Mesendoderm (in vitro differentiated cells): Measurements from ENCODE around the gene KCNC4.

ENCODE experiments used
- DNase-seq: peaks from one replicate; pipeline ENCODE4 v3.0.0; 2013
- H2AK5ac ChIP-seq: 2 replicates; pipeline ENCODE4 v1.6.1; 2013; ENCODE audit warnings: low read length, inconsistent platforms
- H2BK120ac ChIP-seq: 2 replicates; pipeline ENCODE4 v1.6.1; 2013; ENCODE audit warnings: low read depth, mild to moderate bottlenecking, low read length, moderate library complexity, mixed read lengths
- H2BK15ac ChIP-seq: replicated peaks from 2 replicates; pipeline ENCODE4 v1.6.1; 2013; ENCODE audit warnings: low read depth, mild to moderate bottlenecking, moderate library complexity
- H2BK5ac ChIP-seq: 2 replicates; pipeline ENCODE4 v1.6.1; 2013; ENCODE audit warnings: low read length, inconsistent platforms
- H3K18ac ChIP-seq: 2 replicates; pipeline ENCODE4 v1.6.1; 2013; ENCODE audit warnings: mild to moderate bottlenecking, low read length, mixed read lengths
- H3K23ac ChIP-seq: one replicate; pipeline ENCODE4 v1.6.1; 2013; ENCODE audit warnings: low read length
- H3K27ac ChIP-seq: 2 replicates; pipeline ENCODE4 v1.5.1; 2013; ENCODE audit warnings: low read depth, mild to moderate bottlenecking, inconsistent platforms, low read length, moderate library complexity
- H3K27me3 ChIP-seq: 2 replicates; pipeline ENCODE4 v1.6.1; 2013; ENCODE audit warnings: low read length, control low read depth, mild to moderate bottlenecking, inconsistent platforms; ENCODE audit not compliant: insufficient read depth, poor library complexity
- H3K36me3 ChIP-seq: 2 replicates; pipeline ENCODE4 v1.6.1; 2013; ENCODE audit warnings: low read length, inconsistent platforms; ENCODE audit not compliant: control insufficient read depth, insufficient read depth
- H3K4ac ChIP-seq: one replicate; pipeline ENCODE4 v1.6.1; 2013; ENCODE audit warnings: low read depth, mild to moderate bottlenecking, low read length, moderate library complexity
- H3K4me1 ChIP-seq: 2 replicates; pipeline ENCODE4 v1.6.1; 2013; ENCODE audit warnings: low read depth, low read length, inconsistent platforms; ENCODE audit not compliant: control insufficient read depth
- H3K4me2 ChIP-seq: 2 replicates; pipeline ENCODE4 v1.6.1; 2013; ENCODE audit warnings: low read length
- H3K4me3 ChIP-seq: 2 replicates; pipeline ENCODE4 v1.5.1; 2013; ENCODE audit warnings: mild to moderate bottlenecking, low read length
- H3K56ac ChIP-seq: one replicate; pipeline ENCODE4 v1.6.1; 2013; ENCODE audit warnings: low read length
- H3K79me1 ChIP-seq: 2 replicates; pipeline ENCODE4 v1.6.1; 2013; ENCODE audit warnings: low read length, inconsistent platforms
- H3K79me2 ChIP-seq: 2 replicates; pipeline ENCODE4 v1.6.1; 2013; ENCODE audit warnings: mild to moderate bottlenecking, low read length; ENCODE audit not compliant: control insufficient read depth, insufficient read depth
- H3K9ac ChIP-seq: 2 replicates; pipeline ENCODE4 v1.6.1; 2013; ENCODE audit warnings: low read length, inconsistent platforms
- H4K5ac ChIP-seq: one replicate; pipeline ENCODE4 v1.6.1; 2013; ENCODE audit warnings: low read length
- H4K8ac ChIP-seq: one replicate; pipeline ENCODE4 v1.6.1; 2013; ENCODE audit warnings: low read depth, mild to moderate bottlenecking, control low read depth, low read length, moderate library complexity
- WGBS: extraction: QIAGEN DNeasy Blood & Tissue Kit; methylation state at CpG from one replicate; pipeline ENCODE4 v1.1.7; 2013; ENCODE audit warnings: low lambda C conversion rate, missing lambda C conversion rate; ENCODE audit not compliant: insufficient coverage; ENCODE audit errors: extremely low coverage; 5-methylcytosine and 5-hydroxymethylcytosine counted together

The KCNC4 gene

GRCh38 chr1:110184446-110184845, 25.7 kb upstream of the KCNC4 start:
- H3K36me3 ChIP-seq, result no peaks in the 10 kb centered on the region
- H3K4ac ChIP-seq, result no peak overlapping the region
- no peak overlapping the region for H2BK5ac ChIP-seq
- no CpG with 5 or more reads among the region's 5 CpGs for WGBS
- no peak overlapping the region for H4K8ac ChIP-seq
- H3K56ac ChIP-seq, result no peak overlapping the region
- H3K18ac ChIP-seq, result no peak overlapping the region
- H3K9ac ChIP-seq, result no peak overlapping the region
- no peak overlapping the region for H3K23ac ChIP-seq
- no peaks in the 10 kb centered on the region for H3K79me1 ChIP-seq
- H3K4me3 ChIP-seq, result no peak overlapping the region
- no peaks in the 10 kb centered on the region for H3K79me2 ChIP-seq
- no peak overlapping the region for H2BK120ac ChIP-seq
- H4K5ac ChIP-seq, result no peak overlapping the region
- H3K27ac ChIP-seq, result no peak overlapping the region
- no peak overlapping the region for H2AK5ac ChIP-seq
- H3K27me3 ChIP-seq, result no peaks in the 10 kb centered on the region
- DNase-seq, result no peak
- H2BK15ac ChIP-seq, result no peak overlapping the region
- no peaks in the 10 kb centered on the region for H3K4me1 ChIP-seq
- H3K4me2 ChIP-seq, result no peak overlapping the region

GRCh38 chr1:110185181-110185580, 24.9 kb upstream of the KCNC4 start:
- no peak overlapping the region for H2BK15ac ChIP-seq
- no peak overlapping the region for H3K4ac ChIP-seq
- H2AK5ac ChIP-seq, result no peak overlapping the region
- no peak overlapping the region for H4K8ac ChIP-seq
- H3K4me2 ChIP-seq, result no peak overlapping the region
- H3K18ac ChIP-seq, result no peak overlapping the region
- H2BK5ac ChIP-seq, result no peak overlapping the region
- H3K4me1 ChIP-seq, result no peaks in the 10 kb centered on the region
- no peaks in the 10 kb centered on the region for H3K79me1 ChIP-seq
- no peaks in the 10 kb centered on the region for H3K36me3 ChIP-seq
- H3K23ac ChIP-seq, result no peak overlapping the region
- H3K79me2 ChIP-seq, result no peaks in the 10 kb centered on the region
- no peak overlapping the region for H3K4me3 ChIP-seq
- no peak overlapping the region for H2BK120ac ChIP-seq
- no peak for DNase-seq
- WGBS, result no CpG with 5 or more reads among the region's 10 CpGs
- no peak overlapping the region for H3K56ac ChIP-seq
- H4K5ac ChIP-seq, result no peak overlapping the region
- no peak overlapping the region for H3K9ac ChIP-seq
- no peaks in the 10 kb centered on the region for H3K27me3 ChIP-seq
- H3K27ac ChIP-seq, result no peak overlapping the region

DNA sequence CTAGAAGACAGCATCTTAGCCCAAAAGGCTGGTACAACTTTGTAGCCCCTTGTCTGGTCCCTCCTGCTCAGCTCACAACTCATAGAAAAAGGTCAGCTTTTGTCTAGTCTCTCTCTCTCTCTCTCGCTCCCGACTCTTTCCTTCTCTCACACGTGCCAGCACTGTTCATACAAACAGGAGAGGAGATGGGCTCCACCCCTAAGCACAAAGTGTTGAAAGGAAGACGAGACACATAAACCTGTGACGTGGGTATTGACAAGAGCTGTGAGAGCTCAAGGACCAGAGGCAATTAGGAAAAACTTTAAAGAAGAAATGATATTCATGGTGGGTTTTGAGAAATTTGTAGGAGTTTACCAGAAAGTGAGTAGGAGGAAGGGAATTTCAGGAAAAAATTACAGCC, 23.6 kb upstream of the KCNC4 start:
- Histone ChIP-seq H3K79me2 (no peaks in the 10 kb centered on the region), H3K79me1 (no peaks in the 10 kb centered on the region), H4K8ac (no peak overlapping the region), H3K36me3 (no peaks in the 10 kb centered on the region), H3K27me3 (no peaks in the 10 kb centered on the region), H3K56ac (no peak overlapping the region), H3K4ac (no peak overlapping the region), H3K4me3 (no peak overlapping the region), H3K9ac (no peak overlapping the region), H2BK120ac (no peak overlapping the region), H2AK5ac (no peak overlapping the region), H2BK5ac (no peak overlapping the region), H4K5ac (no peak overlapping the region), H2BK15ac (no peak overlapping the region), H3K23ac (no peak overlapping the region), H3K4me2 (no peak overlapping the region), H3K4me1 (no peaks in the 10 kb centered on the region), H3K18ac (no peak overlapping the region), H3K27ac (no peak overlapping the region)
- DNase-seq, result no peak
- WGBS, result no CpG with 5 or more reads among the region's 5 CpGs

DNA sequence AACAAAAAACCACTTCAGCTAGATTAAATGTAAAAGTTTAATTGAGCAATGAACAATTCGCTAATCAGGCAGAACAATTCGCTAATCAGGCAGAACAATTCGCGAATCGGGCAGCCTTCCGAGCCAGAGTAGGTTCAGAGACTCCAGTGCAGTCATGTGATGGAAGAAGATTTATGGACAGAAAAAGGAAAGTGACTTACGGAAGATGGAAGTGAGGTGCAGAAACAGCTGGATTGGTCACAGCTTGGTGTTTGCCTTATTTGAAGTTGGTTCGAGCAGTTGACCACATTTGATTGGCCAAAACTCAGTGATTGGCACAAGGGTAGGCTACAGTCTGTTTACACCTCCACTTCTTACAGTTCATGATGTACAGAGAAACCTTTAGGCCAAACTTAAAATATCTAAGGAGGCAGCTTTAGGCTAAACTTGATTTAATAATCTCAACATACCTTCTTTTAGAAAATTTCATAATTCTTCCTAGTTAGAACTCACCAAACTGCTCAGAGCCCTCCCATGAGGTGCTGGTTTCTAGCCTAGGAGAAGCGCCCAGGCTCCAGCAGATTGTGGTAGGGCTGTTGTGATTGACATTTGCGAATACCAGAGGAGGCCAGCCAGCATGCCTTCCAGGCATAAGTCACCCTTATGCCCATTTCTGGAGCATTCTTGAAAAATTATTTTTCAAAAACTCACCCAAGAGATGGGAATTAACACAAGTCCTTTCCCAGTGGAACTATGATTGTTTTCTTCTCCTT, 22.8 kb upstream of the KCNC4 start:
- no peak overlapping the region for H3K4me2 ChIP-seq
- H3K4me1 ChIP-seq, result no peaks in the 10 kb centered on the region
- H3K27me3 ChIP-seq, result no peaks in the 10 kb centered on the region
- no peak overlapping the region for H3K18ac ChIP-seq
- H3K27ac ChIP-seq, result no peak overlapping the region
- no peak overlapping the region for H3K9ac ChIP-seq
- no peak overlapping the region for H2BK5ac ChIP-seq
- H3K36me3 ChIP-seq, result no peaks in the 10 kb centered on the region
- H4K5ac ChIP-seq, result no peak overlapping the region
- no peak overlapping the region for H3K4me3 ChIP-seq
- DNase-seq, result no peak
- H2BK120ac ChIP-seq, result no peak overlapping the region
- H3K23ac ChIP-seq, result no peak overlapping the region
- no peak overlapping the region for H4K8ac ChIP-seq
- no peaks in the 10 kb centered on the region for H3K79me1 ChIP-seq
- H3K79me2 ChIP-seq, result no peaks in the 10 kb centered on the region
- no CpG with 5 or more reads among the region's 10 CpGs for WGBS
- H3K4ac ChIP-seq, result no peak overlapping the region
- H2BK15ac ChIP-seq, result no peak overlapping the region
- H2AK5ac ChIP-seq, result no peak overlapping the region
- H3K56ac ChIP-seq, result no peak overlapping the region

DNA sequence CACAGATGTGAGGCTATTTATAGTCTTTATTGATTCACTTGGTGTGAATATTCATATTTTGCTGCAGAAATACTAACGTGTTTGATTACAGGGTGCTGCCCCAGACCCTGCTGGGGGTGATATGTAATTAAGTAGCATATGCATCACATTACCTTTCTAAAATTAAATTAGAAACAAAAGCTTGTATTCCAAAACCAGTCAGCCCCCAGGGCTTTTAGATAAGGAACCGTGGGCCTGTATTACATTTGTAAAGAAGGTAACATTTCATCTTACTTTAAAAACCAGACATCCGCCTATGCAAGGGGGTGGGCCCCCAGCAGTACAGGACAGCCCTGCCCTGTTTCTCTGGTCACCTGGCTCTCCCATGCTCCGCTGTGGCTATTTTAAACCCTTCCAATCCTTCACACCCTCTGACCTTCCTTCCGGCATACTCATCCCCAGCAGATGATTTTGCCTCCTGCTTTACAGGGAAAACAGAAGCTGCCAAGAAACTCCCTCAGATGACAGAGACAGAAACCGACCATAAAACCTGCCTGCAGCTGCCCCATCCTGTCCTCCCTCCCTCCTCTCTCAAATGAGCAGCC, 22.0 kb upstream of the KCNC4 start:
- no peak overlapping the region for H3K9ac ChIP-seq
- no peaks in the 10 kb centered on the region for H3K79me2 ChIP-seq
- no peak overlapping the region for H3K4me2 ChIP-seq
- no peaks in the 10 kb centered on the region for H3K27me3 ChIP-seq
- WGBS, result no CpG with 5 or more reads among the region's 6 CpGs
- H3K23ac ChIP-seq, result no peak overlapping the region
- H3K4me3 ChIP-seq, result no peak overlapping the region
- no peak overlapping the region for H2BK5ac ChIP-seq
- H3K27ac ChIP-seq, result no peak overlapping the region
- no peak overlapping the region for H3K4ac ChIP-seq
- H2AK5ac ChIP-seq, result no peak overlapping the region
- H3K56ac ChIP-seq, result no peak overlapping the region
- H3K18ac ChIP-seq, result no peak overlapping the region
- no peak overlapping the region for H2BK15ac ChIP-seq
- no peak for DNase-seq
- H3K79me1 ChIP-seq, result no peaks in the 10 kb centered on the region
- H3K36me3 ChIP-seq, result no peaks in the 10 kb centered on the region
- no peak overlapping the region for H4K5ac ChIP-seq
- no peak overlapping the region for H2BK120ac ChIP-seq
- H4K8ac ChIP-seq, result no peak overlapping the region
- no peaks in the 10 kb centered on the region for H3K4me1 ChIP-seq

DNA sequence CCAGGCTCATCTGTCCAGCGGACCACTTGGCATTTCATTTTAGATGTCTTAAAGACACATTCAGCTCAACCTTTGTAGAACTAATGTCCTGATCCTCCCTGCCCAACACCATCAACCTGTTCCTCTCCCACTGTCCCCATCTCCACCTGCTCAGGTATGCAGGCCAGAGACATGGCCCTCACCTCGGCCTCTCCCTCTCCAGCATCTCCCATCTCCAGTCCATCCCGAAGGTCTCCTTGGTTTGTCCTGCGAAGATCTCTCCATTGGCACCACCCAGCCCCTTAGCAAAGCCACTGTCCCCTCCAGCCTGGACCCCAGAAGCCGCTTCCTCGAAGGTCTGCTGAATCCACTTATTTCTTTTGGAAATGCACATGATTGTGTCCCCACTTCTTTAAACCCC, 20.9 kb upstream of the KCNC4 start:
- Histone ChIP-seq H3K27ac (no peak overlapping the region), H3K4me2 (no peak overlapping the region), H3K36me3 (no peaks in the 10 kb centered on the region), H4K5ac (no peak overlapping the region), H2BK120ac (no peak overlapping the region), H4K8ac (no peak overlapping the region), H3K9ac (no peak overlapping the region), H3K27me3 (no peaks in the 10 kb centered on the region), H2BK15ac (no peak overlapping the region), H3K4me1 (no peaks in the 10 kb centered on the region), H3K18ac (no peak overlapping the region), H3K23ac (no peak overlapping the region), H2AK5ac (no peak overlapping the region), H3K79me2 (no peaks in the 10 kb centered on the region), H3K4me3 (no peak overlapping the region), H3K4ac (no peak overlapping the region), H2BK5ac (no peak overlapping the region), H3K79me1 (no peaks in the 10 kb centered on the region), H3K56ac (no peak overlapping the region)
- WGBS, result no CpG with 5 or more reads among the region's 6 CpGs
- no peak for DNase-seq
